A673 (cell line): ENCODE results near the gene CUL7. TPM values are rescaled to one million over a fixed set of nuclear protein-coding genes. Genes with fewer than 3 reads are reported as not detected.

ENCODE experiments used
- BruUV-seq: library from RNA; stranded (reverse); fragments of 400-500 nt; replicated peaks from 2 replicates; lab custom pipeline; 2021; lab: Mats Ljungman, UMichigan
- CTCF ChIA-PET: fragments of 300-600 bp; sonication (Branson Sonifier 250); formaldehyde crosslinking; loops from one replicate; lab custom pipeline; 2022; ENCODE audit warnings: antibody characterized with exemption; lab: Charles Lee
- POLR2A ChIA-PET: fragments of 300-600 bp; sonication (Branson Sonifier 250); formaldehyde crosslinking; loops from one replicate; lab custom pipeline; 2022; ENCODE audit warnings: antibody characterized with exemption; ENCODE audit not compliant: low non-redundant PET; lab: Charles Lee
- DNase-seq: peaks from one replicate; pipeline ENCODE4 v3.0.0-alpha.2; 2015; ENCODE audit warnings: low spot score
- H3K27ac ChIP-seq: fragments of 200-600 bp; sonication (generic); 2 replicates; pipeline ENCODE4 v1.5.1; 2016; ENCODE audit warnings: mixed run types, low read depth, mild to moderate bottlenecking, mixed read lengths, antibody characterized with exemption, low read length; ENCODE audit not compliant: poor library complexity, severe bottlenecking
- H3K27me3 ChIP-seq: fragments of 200-600 bp; sonication (generic); replicated peaks from 2 replicates; pipeline ENCODE4 v1.6.1; 2017; ENCODE audit warnings: mixed run types, low read depth, mild to moderate bottlenecking, mixed read lengths, antibody characterized with exemption, low read length; ENCODE audit not compliant: insufficient read depth, poor library complexity
- H3K36me3 ChIP-seq: fragments of 200-600 bp; sonication (generic); 2 replicates; pipeline ENCODE4 v1.6.1; 2016; ENCODE audit warnings: mixed run types, mild to moderate bottlenecking, mixed read lengths, antibody characterized with exemption, low read length; ENCODE audit not compliant: insufficient read depth, poor library complexity, severe bottlenecking
- H3K4me1 ChIP-seq: fragments of 200-600 bp; sonication (generic); 2 replicates; pipeline ENCODE4 v1.6.1; 2017; ENCODE audit warnings: mixed run types, mild to moderate bottlenecking, mixed read lengths, antibody characterized with exemption, low read length; ENCODE audit not compliant: insufficient read depth, poor library complexity, severe bottlenecking
- H3K4me3 ChIP-seq: fragments of 200-600 bp; sonication (generic); 2 replicates; pipeline ENCODE4 v1.5.1; 2016; ENCODE audit warnings: low read depth, mixed run types, mild to moderate bottlenecking, mixed read lengths, low read length; ENCODE audit not compliant: poor library complexity, severe bottlenecking
- H3K9me3 ChIP-seq: fragments of 200-600 bp; sonication (generic); 2 replicates; pipeline ENCODE4 v1.6.1; 2016; ENCODE audit warnings: mixed run types, low read depth, mild to moderate bottlenecking, mixed read lengths, antibody characterized with exemption, low read length; ENCODE audit not compliant: poor library complexity, severe bottlenecking
- EZH2 ChIP-seq: fragments of 200-600 bp; sonication (generic); IDR thresholded peaks from 2 replicates; pipeline ENCODE4 v1.6.1; 2017; ENCODE audit warnings: borderline replicate concordance, low read depth, mild to moderate bottlenecking, mixed read lengths, antibody characterized with exemption, low read length; ENCODE audit not compliant: poor library complexity, severe bottlenecking
- intact Hi-C: fragments of 100-400 bp; cut with micrococcal nuclease; formaldehyde crosslinking; loops from one replicate; pipeline ENCODE4 v1.10.0; 2022; ENCODE audit not compliant: unreplicated experiment
- total RNA-seq: library from RNA; stranded (reverse); gene quantifications from 2 replicates; pipeline ENCODE4 v1.2.3, GENCODE V29; 2021
- TF ChIP-seq, protein P1 (sequence below): fragments of 300-800, 200-600 bp; sonication (generic); conservative IDR thresholded peaks from 2 replicates; pipeline ENCODE4 v1.5.1; 2017; ENCODE audit warnings: low read depth, mild to moderate bottlenecking, antibody characterized with exemption, low read length, moderate library complexity, mixed read lengths

Gene CUL7
- total RNA-seq, 1 experiment from 2014 or later = 29.4 TPM

DNA sequence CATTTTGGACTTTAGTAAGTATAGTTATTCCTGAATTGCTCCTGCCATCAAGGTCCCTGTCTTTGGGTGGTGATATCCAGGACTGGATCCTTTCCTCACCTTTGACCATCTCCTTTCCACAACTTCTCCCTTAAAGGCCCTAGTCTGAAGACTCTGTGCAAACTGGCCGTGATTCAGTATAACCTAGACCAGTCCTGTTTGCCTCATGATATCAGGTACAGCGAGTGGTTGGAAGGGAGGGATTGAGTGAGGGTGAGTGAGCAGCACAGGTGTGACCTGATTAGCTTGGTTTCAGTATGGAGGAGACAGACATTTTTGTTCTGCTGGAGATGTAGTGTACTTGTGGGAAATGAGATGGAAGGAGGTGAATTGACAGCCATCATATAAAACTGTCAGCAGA is 34.5 kb downstream of the CUL7 start:
- Histone ChIP-seq H3K27ac (no peak overlapping the region), H3K36me3 (peaks cover 35% of the 10 kb centered on the region), H3K4me3 (no peak overlapping the region), H3K27me3 (no peaks in the 10 kb centered on the region), H3K4me1 (peaks cover 15% of the 10 kb centered on the region), H3K9me3 (no peaks in the 10 kb centered on the region)
- POLR2A ChIA-PET = no interaction called here
- intact Hi-C loops = no loop called here
- TF ChIP-seq, protein P1, sequence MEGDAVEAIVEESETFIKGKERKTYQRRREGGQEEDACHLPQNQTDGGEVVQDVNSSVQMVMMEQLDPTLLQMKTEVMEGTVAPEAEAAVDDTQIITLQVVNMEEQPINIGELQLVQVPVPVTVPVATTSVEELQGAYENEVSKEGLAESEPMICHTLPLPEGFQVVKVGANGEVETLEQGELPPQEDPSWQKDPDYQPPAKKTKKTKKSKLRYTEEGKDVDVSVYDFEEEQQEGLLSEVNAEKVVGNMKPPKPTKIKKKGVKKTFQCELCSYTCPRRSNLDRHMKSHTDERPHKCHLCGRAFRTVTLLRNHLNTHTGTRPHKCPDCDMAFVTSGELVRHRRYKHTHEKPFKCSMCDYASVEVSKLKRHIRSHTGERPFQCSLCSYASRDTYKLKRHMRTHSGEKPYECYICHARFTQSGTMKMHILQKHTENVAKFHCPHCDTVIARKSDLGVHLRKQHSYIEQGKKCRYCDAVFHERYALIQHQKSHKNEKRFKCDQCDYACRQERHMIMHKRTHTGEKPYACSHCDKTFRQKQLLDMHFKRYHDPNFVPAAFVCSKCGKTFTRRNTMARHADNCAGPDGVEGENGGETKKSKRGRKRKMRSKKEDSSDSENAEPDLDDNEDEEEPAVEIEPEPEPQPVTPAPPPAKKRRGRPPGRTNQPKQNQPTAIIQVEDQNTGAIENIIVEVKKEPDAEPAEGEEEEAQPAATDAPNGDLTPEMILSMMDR = no peak
- no peak for TF ChIP-seq EZH2
- CTCF ChIA-PET = no interaction called here
- DNase-seq = no peak
- no TSS peak for BruUV-seq

- ChIA-PET POLR2A (no interaction called here), CTCF (no interaction called here)
- H3K27me3 ChIP-seq = no peaks in the 10 kb centered on the region
- peaks cover 15% of the 10 kb centered on the region for H3K4me1 ChIP-seq
- no peaks in the 10 kb centered on the region for H3K9me3 ChIP-seq
- intact Hi-C loops = no loop called here
- H3K36me3 ChIP-seq = peaks cover 36% of the 10 kb centered on the region
- peak overlapping the region; percentile 22 for H3K27ac ChIP-seq
- no peak for TF ChIP-seq EZH2
- TF ChIP-seq, protein P1 = no peak
- H3K4me3 ChIP-seq = no peak overlapping the region
- DNase-seq = no peak
- BruUV-seq = no TSS peak
These were observed 36.7 kb downstream of the CUL7 start for GRCh38 chr6:43016943-43017334.

DNA sequence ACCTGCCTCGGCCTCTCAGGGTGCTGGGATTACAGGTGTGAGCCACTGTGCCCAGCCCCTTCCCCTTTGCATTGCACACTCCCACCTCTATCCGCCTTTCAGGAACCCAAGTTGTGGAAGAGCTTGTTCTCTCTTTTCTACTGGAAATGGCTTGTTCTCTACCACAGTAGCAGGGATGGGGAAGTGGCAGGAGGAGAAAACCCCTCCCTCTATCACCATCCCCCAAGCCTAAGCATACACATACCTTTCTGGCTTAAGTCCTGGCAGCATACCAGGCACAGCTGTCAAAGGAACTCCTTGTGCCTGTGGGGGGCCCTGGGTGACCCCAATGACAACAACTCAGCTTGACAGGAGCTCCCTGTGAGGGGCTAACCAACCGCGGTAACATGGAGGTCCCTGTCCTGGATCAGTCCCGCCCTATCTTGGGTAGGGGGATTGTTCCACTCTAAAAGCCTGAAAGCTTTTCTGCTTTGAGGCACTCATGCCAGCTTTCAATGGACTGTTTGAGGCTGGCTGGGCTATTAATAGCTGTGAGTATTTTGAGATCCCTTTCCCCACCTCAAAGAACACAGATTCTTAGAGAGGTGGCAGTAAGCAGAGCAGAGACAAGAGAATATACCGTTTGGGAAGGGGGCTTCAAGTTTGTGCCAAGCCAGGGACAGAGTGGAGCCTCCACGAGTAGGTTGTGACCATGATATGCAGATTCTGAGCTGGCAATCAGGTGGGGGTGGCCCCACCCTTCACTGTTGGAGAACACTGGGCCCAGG is 37.3 kb downstream of the CUL7 start:
- POLR2A ChIA-PET = no interaction called here
- no TSS peak for BruUV-seq
- Histone ChIP-seq H3K4me1 (peaks cover 15% of the 10 kb centered on the region), H3K27ac (peak overlapping the region; percentile 22), H3K36me3 (peaks cover 42% of the 10 kb centered on the region), H3K9me3 (no peaks in the 10 kb centered on the region), H3K4me3 (no peak overlapping the region), H3K27me3 (no peaks in the 10 kb centered on the region)
- intact Hi-C loops = no loop called here
- TF ChIP-seq EZH2 = no peak
- TF ChIP-seq, protein P1 = no peak
- no peak for DNase-seq
- CTCF ChIA-PET = no interaction called here
